OCI-M1 (cell line): Measurements from ENCODE around the gene CELSR3.
A peak's percentile ranks its signal among the peaks of the same experiment; 100 is the strongest.

Source experiments
- DNase-seq: peaks from one replicate; lab custom pipeline; 2025; lab: John Stamatoyannopoulos, UW

Gene CELSR3

DNA sequence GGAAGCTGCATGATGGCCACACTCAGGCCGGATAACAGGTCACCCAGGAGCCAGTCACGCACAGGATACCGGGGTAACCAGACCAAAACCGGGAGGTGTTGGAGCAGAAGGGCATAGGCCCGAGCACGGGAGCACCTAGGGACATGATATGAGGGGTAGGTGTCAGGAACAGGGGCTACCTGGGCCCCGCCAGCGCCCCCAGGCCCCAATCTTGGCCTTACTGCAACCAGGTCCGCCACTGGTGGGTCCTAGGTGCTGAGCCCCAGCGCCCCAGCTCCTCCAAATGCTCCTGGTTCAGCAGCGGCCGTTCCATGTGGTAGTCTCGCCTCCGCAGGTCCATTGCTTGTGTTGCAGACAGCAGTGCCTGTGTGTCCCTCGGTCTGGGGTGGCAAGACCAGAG, 29.4 kb downstream of the CELSR3 start:
- no peak for DNase-seq

GRCh38 chr3:48631516-48632448, 30.9 kb downstream of the CELSR3 start:
- no peak for DNase-seq

DNA sequence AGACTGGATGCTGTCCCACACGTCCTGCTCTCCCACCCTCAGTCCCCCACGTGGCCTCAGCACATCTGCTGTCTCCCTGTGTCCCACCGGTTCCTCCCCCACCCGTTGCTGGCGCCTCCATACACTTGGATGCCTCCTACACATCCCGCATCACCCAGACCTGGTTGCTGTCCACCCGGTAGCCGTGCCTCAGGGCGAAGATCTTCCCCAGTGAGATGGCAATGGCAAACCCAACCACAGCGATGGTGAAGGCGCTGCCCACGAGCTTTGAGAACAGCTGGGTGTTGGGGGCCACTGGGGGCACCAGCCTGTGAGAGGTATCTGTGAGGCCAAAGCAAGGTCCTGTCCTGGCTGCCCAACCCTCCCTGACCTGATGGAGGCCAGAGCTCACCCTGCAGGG, 31.9 kb downstream of the CELSR3 start:
- DNase-seq, result no peak

DNA sequence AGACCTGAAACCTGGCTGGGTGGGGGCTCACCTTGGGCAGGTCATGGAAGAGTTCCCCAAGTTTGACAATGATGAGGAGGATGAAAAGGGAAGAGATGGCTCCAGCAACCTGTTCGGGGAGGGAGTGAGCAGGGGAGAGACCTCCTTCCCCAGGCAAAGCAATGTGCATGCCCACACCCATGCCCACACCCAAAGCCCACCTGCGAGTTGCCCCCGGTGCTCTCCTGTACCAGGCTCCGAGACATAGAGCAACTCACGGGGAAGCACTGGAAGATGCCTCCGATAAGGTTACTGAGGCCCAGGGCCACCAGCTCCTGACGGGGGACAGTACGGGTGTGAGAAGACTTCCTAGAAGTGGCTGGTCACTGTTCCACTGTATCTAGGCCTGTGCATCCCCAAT, 32.3 kb downstream of the CELSR3 start:
- no peak for DNase-seq

- no peak for DNase-seq
These were observed 32.8 kb downstream of the CELSR3 start for GRCh38 chr3:48629894-48630293.

- no peak for DNase-seq
These were observed 34.2 kb downstream of the CELSR3 start for GRCh38 chr3:48628277-48629017.

GRCh38 chr3:48625600-48625999, 37.1 kb downstream of the CELSR3 start:
- no peak for DNase-seq

- no peak for DNase-seq
These were observed 37.9 kb downstream of the CELSR3 start for GRCh38 chr3:48624767-48625166.

- no peak for DNase-seq
These were observed 38.7 kb downstream of the CELSR3 start for GRCh38 chr3:48623851-48624547.

DNA sequence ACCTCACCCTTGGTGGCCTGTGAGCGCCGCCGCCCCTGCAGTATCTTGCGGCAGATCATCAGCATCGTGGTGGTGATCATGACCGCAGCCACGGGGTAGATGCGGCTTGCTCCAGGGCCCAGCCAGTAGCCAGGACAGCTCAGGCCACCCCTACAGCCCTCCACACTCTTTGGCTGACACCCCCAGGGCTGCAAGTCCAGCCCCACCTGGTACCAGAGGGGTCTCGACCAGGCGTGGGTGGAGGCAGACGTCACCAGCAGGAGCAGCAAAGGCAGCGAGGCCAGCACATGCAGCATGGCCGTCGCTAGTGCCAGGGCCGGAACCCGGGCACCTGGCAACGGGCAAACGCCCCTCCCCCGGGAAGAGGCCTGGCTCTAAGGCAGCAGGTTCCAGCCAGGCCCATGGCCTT, 41.2 kb downstream of the CELSR3 start, which contains the start of gene TMEM89:
Gene TMEM89 (minus strand): TSS at position 309 of the 409 bp plus-strand sequence. CDS start 13 bp downstream, at position 296.
- DNase-seq, result no peak

GRCh38 chr3:48619541-48620524, 42.9 kb downstream of the CELSR3 start:
- DNase-seq, result no peak

- peak; percentile 11 for DNase-seq
These were observed 45.1 kb downstream of the CELSR3 start for GRCh38 chr3:48617559-48617958.

GRCh38 chr3:48614044-48614443, 48.6 kb downstream of the CELSR3 start:
- DNase-seq, result no peak

DNA sequence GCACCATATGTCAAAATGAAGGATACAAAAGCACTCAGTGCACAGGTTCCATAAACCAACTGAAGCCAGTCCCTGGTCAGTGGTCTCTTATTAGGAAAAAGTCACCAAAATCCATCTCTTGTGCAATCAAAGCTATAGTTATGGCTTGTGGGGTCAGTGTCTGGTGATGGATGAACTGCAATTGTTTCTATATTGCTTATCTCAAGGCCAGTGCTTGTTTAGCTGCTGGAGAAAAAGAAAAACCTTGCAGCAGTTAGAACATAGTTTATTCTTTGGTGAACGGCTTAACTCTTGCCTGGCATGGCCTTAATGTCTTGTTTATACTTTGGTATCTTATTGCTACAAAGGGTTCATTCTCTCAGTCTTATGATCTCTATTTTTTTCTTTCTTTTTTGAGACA, 50.4 kb downstream of the CELSR3 start:
- no peak for DNase-seq

- peak; percentile 95 for DNase-seq
These were observed 53.3 kb downstream of the CELSR3 start, which contains the start of gene UQCRC1 for GRCh38 chr3:48609088-48610005. TSS of gene UQCRC1 (minus strand) at chr3:48609646. CDS start at chr3:48609620, 26 bp downstream.

DNA sequence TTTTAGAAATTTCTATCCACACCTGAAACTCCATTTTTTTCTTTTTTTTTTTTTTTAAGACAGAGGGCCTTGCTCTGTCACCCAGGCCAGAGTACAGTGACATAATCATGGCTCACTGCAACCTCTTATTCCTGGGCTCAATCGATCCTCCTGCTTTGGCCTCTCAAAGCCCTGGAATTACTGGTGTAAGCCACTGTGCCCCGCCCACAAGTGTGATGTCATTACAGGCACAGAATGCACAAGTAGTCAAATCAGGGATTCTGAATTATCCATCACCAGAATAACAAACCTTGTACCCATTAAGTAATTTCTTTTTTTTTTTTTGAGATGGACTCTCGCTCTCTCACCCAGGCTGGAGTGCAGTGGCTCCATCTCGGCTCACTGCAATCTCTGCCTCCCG, 55.2 kb downstream of the CELSR3 start:
- no peak for DNase-seq

- no peak for DNase-seq
These were observed 61.1 kb downstream of the CELSR3 start for GRCh38 chr3:48601622-48601994.

GRCh38 chr3:48600711-48601621, 61.7 kb downstream of the CELSR3 start:
- no peak for DNase-seq
